Esophagus squamous epithelium (tissue), 5 donors: ENCODE results near the gene PHLDA1. TPM values are rescaled to one million over a fixed set of nuclear protein-coding genes. Genes with fewer than 3 reads are reported as not detected.

Experiments
- DNase-seq: peaks from one replicate; lab custom pipeline; 2025; lab: John Stamatoyannopoulos, UW
- H3K27ac ChIP-seq, 4 donors: fragments of 200-600 bp; sonication (generic); one replicate each; pipeline ENCODE4 v1.5.1; 2016 to 2019; ENCODE audit warnings: mild to moderate bottlenecking in 1 of 4
- H3K27me3 ChIP-seq, 4 donors: fragments of 200-600 bp; sonication (generic); 1 replicate in 3 of 4; 2 replicates in 1 of 4; pipeline versions ENCODE4 v1.5.1 to v1.6.0; 2017 to 2021; ENCODE audit warnings: antibody characterized with exemption in 1 of 4
- H3K36me3 ChIP-seq, 3 donors: fragments of 200-600 bp; sonication (generic); one replicate each; pipeline ENCODE4 v1.5.1; 2016 to 2019
- H3K4me1 ChIP-seq, 3 donors: fragments of 200-600 bp; sonication (generic); one replicate each; pipeline ENCODE4 v1.5.1; 2017 to 2019
- H3K4me3 ChIP-seq, 4 donors: fragments of 200-600 bp; sonication (generic); 1 replicate in 3 of 4; 2 replicates in 1 of 4; pipeline ENCODE4 v1.5.1; 2016 to 2019; ENCODE audit warnings: mild to moderate bottlenecking in 2 of 4, moderate library complexity in 1 of 4
- H3K9me3 ChIP-seq, 3 donors: fragments of 200-600 bp; sonication (generic); one replicate each; pipeline ENCODE4 v1.5.1; 2016 to 2019
- POLR2A ChIP-seq, 4 donors: fragments of 450-650 bp; IDR thresholded peaks; one replicate each; pipeline ENCODE4 v1.6.1; 2017; ENCODE audit warnings: antibody characterized with exemption in 4 of 4, mild to moderate bottlenecking in 4 of 4, moderate library complexity in 3 of 4
- WGBS, 2 donors: methylation state at CpG; one replicate each; pipeline ENCODE4 v1.1.5; 2018; 5-methylcytosine and 5-hydroxymethylcytosine counted together
- intact Hi-C: fragments of 100-400 bp; cut with DNase I; formaldehyde crosslinking; loops from one replicate; pipeline ENCODE4 v1.15.0; 2022
- total RNA-seq, 4 donors: library from RNA; depleted of rRNA; stranded (reverse); fragments of >200 nt; gene quantifications; one replicate each; pipeline ENCODE4 v1.1.0, GENCODE V29; 2016
- TF ChIP-seq, protein P1 (sequence below), 6 experiments: fragments of 450-650 bp in 4 of 6; fragments of 200-600 bp in 2 of 6; sonication (generic) in 2 of 6; IDR thresholded peaks; one replicate each; pipeline ENCODE4 v1.5.1; 2016 to 2019; ENCODE audit warnings: antibody characterized with exemption in 6 of 6, mild to moderate bottlenecking in 4 of 6, moderate library complexity in 4 of 6
- donor health status: DM: yes; HTN: yes; CAD: no.

The PHLDA1 gene
- total RNA-seq: 10 to 100 TPM; 33.8 to 77.8 (median 56.7) TPM

DNA sequence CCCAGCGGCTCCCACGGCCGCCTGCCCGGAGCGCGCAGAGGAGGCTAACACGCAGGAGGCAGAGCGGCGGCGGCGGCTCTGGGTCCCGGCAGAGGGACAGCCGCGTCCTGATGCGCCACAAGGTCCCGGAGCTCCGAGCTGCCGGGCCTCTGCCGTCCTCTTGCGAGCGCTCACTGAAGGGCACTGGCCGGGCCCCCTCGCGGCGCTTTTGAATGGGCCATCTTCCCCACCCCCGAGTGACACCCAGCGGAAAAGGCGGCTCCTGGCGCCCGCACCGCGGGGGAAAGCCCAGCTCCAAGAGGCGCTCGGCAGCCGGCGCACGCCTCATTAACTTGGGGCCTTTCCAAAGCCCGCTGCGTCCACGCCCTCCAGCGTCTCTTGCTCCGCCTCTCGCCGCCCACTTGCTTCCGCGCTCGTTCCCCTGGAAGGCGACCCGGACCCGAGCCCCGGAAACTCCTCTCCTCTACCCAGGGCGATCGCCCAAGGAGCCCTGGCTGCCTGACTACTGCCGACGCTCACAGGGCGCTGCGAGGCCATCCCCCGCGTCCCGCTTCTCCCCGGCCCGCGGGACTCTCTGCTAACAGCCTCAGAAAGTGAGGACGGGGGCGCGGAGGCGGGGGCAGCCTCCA lies at the start of gene PHLDA1:
Gene PHLDA1, minus strand, starts transcription at position 363 of the 629 bp plus-strand sequence.
- 0% methylated on average over 14 of the region's 67 CpGs; no CpG with 5 or more reads in 1 of the 2 donors for WGBS, 2 donors
- TF ChIP-seq, protein P1, sequence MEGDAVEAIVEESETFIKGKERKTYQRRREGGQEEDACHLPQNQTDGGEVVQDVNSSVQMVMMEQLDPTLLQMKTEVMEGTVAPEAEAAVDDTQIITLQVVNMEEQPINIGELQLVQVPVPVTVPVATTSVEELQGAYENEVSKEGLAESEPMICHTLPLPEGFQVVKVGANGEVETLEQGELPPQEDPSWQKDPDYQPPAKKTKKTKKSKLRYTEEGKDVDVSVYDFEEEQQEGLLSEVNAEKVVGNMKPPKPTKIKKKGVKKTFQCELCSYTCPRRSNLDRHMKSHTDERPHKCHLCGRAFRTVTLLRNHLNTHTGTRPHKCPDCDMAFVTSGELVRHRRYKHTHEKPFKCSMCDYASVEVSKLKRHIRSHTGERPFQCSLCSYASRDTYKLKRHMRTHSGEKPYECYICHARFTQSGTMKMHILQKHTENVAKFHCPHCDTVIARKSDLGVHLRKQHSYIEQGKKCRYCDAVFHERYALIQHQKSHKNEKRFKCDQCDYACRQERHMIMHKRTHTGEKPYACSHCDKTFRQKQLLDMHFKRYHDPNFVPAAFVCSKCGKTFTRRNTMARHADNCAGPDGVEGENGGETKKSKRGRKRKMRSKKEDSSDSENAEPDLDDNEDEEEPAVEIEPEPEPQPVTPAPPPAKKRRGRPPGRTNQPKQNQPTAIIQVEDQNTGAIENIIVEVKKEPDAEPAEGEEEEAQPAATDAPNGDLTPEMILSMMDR (IDR thresholded peaks at IDR 0.05): peak in 5 of 6 experiments; percentile 45 to 85 (median 74)
- peak in 2 of 4 donors; percentile 89 to 90 for TF ChIP-seq POLR2A (IDR thresholded peaks at IDR 0.05)

DNA sequence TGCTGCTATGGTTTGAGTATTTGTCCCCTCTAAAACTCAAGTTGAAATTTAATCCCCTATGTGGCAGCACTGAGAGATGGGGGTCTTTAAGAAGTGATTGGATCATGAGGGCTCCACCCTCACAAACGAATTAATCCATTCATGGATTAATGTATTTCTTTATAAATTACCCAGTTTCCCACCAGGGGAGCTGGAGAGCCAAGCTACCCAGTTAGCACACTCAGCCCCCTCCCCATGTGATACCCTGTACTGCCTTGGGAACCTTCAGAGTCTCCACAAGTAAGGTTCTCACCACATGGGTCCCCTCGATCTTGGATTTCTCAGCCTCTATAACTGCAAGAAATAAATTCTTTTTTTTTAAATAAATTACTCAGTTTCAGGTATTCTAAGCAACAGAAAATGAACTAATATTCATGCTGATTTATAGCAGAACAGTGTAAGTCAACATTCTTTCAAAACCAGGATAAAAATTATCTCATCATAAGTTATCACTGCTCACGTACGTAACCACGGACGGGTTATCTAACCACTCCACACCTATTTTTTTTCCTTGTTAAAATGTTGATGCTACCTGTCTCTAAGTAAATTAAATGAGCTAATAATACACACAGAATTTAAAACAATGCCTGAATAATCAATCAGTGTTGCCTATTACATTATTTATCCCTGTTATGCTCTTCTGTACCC lies 49.3 kb upstream of the PHLDA1 start:
- DNase-seq: no peak
- TF ChIP-seq, protein P1 (IDR thresholded peaks at IDR 0.05): no peak
- no peak for TF ChIP-seq POLR2A (IDR thresholded peaks at IDR 0.05)
- 78 to 79% methylated on average over 6 of the region's 6 CpGs for WGBS, 2 donors
- H3K9me3 ChIP-seq: peaks cover 0 to 5% (median 0%) of the 10 kb centered on the region in 3 donors
- peaks cover 0 to 20% (median 0%) of the 10 kb centered on the region in 3 donors for H3K36me3 ChIP-seq
- H3K4me3 ChIP-seq: no peak overlapping the region
- H3K27me3 ChIP-seq: no peaks in the 10 kb centered on the region
- H3K27ac ChIP-seq: no peak overlapping the region
- peaks cover 0 to 56% (median 24%) of the 10 kb centered on the region in 3 donors for H3K4me1 ChIP-seq
- intact Hi-C loops: no loop called here

More for the DNA sequence above, at the start of gene PHLDA1:
- H3K9me3 ChIP-seq: no peaks in the 10 kb centered on the region
- peak within 1 kb of the TSS; percentile 94 to 99 (median 98) for H3K27ac ChIP-seq
- H3K4me3 ChIP-seq: peak within 1 kb of the TSS; percentile 70 to 99 (median 86)
- DNase-seq: peak; percentile 66
- intact Hi-C loops: loop anchor here (10.0 kb wide), 1 partner anchor 313 kb away; the partner anchor contains the start of gene BBS10
- no peaks in the 10 kb centered on the region for H3K36me3 ChIP-seq
- H3K4me1 ChIP-seq: peaks cover 0 to 51% (median 3%) of the 10 kb centered on the region in 3 donors
- H3K27me3 ChIP-seq: no peaks in the 10 kb centered on the region

DNA sequence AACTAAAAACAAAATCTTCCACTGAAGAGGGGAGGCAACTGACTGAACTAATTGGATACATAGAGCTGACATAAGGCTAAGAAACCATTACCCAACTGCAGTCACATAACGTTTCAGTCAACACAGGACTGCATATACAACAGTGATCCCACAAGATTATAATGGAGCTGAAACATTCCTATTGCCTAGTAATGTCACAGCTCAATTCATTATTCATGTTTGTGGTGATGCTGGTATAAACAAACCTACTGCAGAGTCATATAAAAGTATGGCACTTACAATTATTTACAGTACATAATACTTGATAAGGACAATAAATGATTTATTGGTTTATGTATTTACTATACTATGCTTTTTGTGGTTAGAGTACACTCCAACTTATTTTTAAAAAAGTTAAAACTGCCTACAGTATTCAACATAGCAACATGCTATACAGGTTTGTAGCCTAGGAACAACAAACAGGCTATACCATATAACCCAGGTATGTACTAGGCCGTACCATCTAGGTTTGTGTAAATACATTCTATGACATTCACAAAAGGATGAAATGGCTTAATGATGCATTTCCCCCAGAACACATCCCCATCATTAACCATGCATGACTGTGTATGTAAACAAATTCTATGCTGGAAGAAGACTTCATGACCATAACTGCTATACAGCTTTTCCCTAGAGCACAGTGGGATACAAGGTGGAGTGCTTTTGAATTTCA lies 48.6 kb upstream of the PHLDA1 start:
- Histone ChIP-seq H3K4me1 (peaks cover 0 to 56% (median 20%) of the 10 kb centered on the region in 3 donors), H3K9me3 (peaks cover 0 to 5% (median 0%) of the 10 kb centered on the region in 3 donors), H3K27ac (no peak overlapping the region), H3K36me3 (peaks cover 0 to 20% (median 0%) of the 10 kb centered on the region in 3 donors), H3K4me3 (no peak overlapping the region), H3K27me3 (no peaks in the 10 kb centered on the region)
- 60 to 66% methylated on average over 2 of the region's 2 CpGs for WGBS, 2 donors
- DNase-seq: no peak
- intact Hi-C loops: no loop called here
- TF ChIP-seq, protein P1 (IDR thresholded peaks at IDR 0.05): no peak
- no peak for TF ChIP-seq POLR2A (IDR thresholded peaks at IDR 0.05)

DNA sequence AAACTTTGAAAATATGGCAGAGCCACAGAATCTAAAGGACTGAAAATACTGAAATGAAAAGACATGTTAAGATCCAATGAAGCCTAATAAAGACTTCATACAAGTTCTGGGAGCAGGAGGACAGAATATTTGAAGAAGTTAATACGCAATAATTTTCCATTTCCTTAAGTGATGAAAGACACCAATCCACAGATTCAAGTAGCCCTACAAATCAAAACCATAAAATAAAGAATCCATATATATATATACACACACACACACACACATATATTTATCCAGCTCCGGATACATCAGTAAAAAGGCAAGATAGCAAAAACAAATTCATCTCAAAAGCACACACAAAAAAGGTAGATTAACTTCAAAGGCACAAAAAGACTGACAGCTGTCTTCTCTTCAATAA lies 47.2 kb upstream of the PHLDA1 start:
- H3K4me3 ChIP-seq: no peak overlapping the region
- H3K4me1 ChIP-seq: peaks cover 0 to 56% (median 20%) of the 10 kb centered on the region in 3 donors
- intact Hi-C loops: no loop called here
- H3K9me3 ChIP-seq: peaks cover 0 to 5% (median 0%) of the 10 kb centered on the region in 3 donors
- H3K27ac ChIP-seq: no peak overlapping the region
- 83 to 84% methylated on average over 2 of the region's 2 CpGs for WGBS, 2 donors
- no peak for DNase-seq
- TF ChIP-seq, protein P1 (IDR thresholded peaks at IDR 0.05): no peak
- no peak for TF ChIP-seq POLR2A (IDR thresholded peaks at IDR 0.05)
- peaks cover 0 to 20% (median 0%) of the 10 kb centered on the region in 3 donors for H3K36me3 ChIP-seq
- no peaks in the 10 kb centered on the region for H3K27me3 ChIP-seq
